HG03378 (cell line): Measurements from ENCODE around the gene CES1.
"Not testable (repeated sequence)": the region's sequence is repeated elsewhere in the genome, so short reads cannot be mapped to it uniquely, and the experiment has no call there.

Source experiments
- ATAC-seq: cut with Tn5 transposase; IDR thresholded peaks from one replicate; pipeline ENCODE4 v1.9.1; 2021; ENCODE audit warnings: mild to moderate bottlenecking, moderate library complexity; ENCODE audit not compliant: unreplicated experiment

CES1 gene

GRCh38 chr16:55832425-55832772 is 497 bp downstream of the CES1 start:
- ATAC-seq, result no peak

GRCh38 chr16:55830658-55831294 is 2.1 kb downstream of the CES1 start:
- no peak for ATAC-seq

- not testable (repeated sequence) for ATAC-seq
These were observed 3.7 kb downstream of the CES1 start for GRCh38 chr16:55829232-55829631.

GRCh38 chr16:55828680-55829079 is 4.2 kb downstream of the CES1 start:
- no peak for ATAC-seq

- ATAC-seq, result no peak
These were observed 7.7 kb downstream of the CES1 start for GRCh38 chr16:55825115-55825728.

GRCh38 chr16:55824473-55825000 is 8.4 kb downstream of the CES1 start:
- ATAC-seq, result no peak

- no peak for ATAC-seq
These were observed 10.6 kb downstream of the CES1 start for GRCh38 chr16:55822280-55822810.

- no peak for ATAC-seq
These were observed 11.7 kb downstream of the CES1 start for GRCh38 chr16:55821210-55821609.

GRCh38 chr16:55820615-55821014 is 12.3 kb downstream of the CES1 start:
- ATAC-seq, result no peak

GRCh38 chr16:55817236-55817912 is 15.5 kb downstream of the CES1 start:
- no peak for ATAC-seq

- not testable (repeated sequence) for ATAC-seq
These were observed 16.7 kb downstream of the CES1 start for GRCh38 chr16:55816222-55816621.

GRCh38 chr16:55815320-55815719 is 17.6 kb downstream of the CES1 start:
- ATAC-seq, result no peak

- not testable (repeated sequence) for ATAC-seq
These were observed 18.7 kb downstream of the CES1 start for GRCh38 chr16:55814174-55814573.

GRCh38 chr16:55813730-55814129 is 19.2 kb downstream of the CES1 start:
- ATAC-seq, result not testable (repeated sequence)

GRCh38 chr16:55812951-55813350 is 19.9 kb downstream of the CES1 start:
- no peak for ATAC-seq

GRCh38 chr16:55811811-55812210 is 21.1 kb downstream of the CES1 start:
- no peak for ATAC-seq

GRCh38 chr16:55810451-55810961 is 22.4 kb downstream of the CES1 start:
- no peak for ATAC-seq

GRCh38 chr16:55809851-55810250 is 23.0 kb downstream of the CES1 start:
- no peak for ATAC-seq

- no peak for ATAC-seq
These were observed 23.5 kb downstream of the CES1 start for GRCh38 chr16:55809386-55809785.

GRCh38 chr16:55808286-55808685 is 24.6 kb downstream of the CES1 start:
- not testable (repeated sequence) for ATAC-seq

- ATAC-seq, result not testable (repeated sequence)
These were observed 27.8 kb downstream of the CES1 start for GRCh38 chr16:55805104-55805503.

- ATAC-seq, result not testable (repeated sequence)
These were observed 29.2 kb downstream of the CES1 start for GRCh38 chr16:55803681-55804080.
